Activated naive CD8-positive, alpha-beta T cell treated with anti-CD3 and anti-CD28 coated beads, Interleukin-2, amount 10 ng/mL, durations not matched to agents 7 days and 5 days (primary cell): ENCODE data around the gene C5. TPM values are rescaled to one million over a fixed set of nuclear protein-coding genes. Genes with fewer than 3 reads are reported as not detected.

Experiments used
- ATAC-seq: fragments of 150-1000 bp; cut with Tn5 transposase; one replicate; pipeline ENCODE4 v1.10.0; 2021; ENCODE audit warnings: low read depth, moderate library complexity
- POLR2A ChIA-PET: fragments of 350-600 bp; sonication (Branson Sonifier 250); formaldehyde crosslinking; loops from one replicate; lab custom pipeline; 2021; ENCODE audit warnings: antibody characterized with exemption; lab: Charles Lee
- DNase-seq: peaks from one replicate; pipeline ENCODE4 v3.0.0; 2021
- H3K27ac Mint-ChIP-seq: one replicate; pipeline ENCODE4 v1.8.0; 2022; ENCODE audit warnings: mild to moderate bottlenecking, mixed read lengths
- H3K27me3 Mint-ChIP-seq: one replicate; pipeline ENCODE4 v1.8.0; 2022; ENCODE audit warnings: mild to moderate bottlenecking, moderate library complexity, mixed read lengths
- H3K36me3 Mint-ChIP-seq: one replicate; pipeline ENCODE4 v1.8.0; 2021; ENCODE audit warnings: mild to moderate bottlenecking, mixed read lengths
- H3K4me1 Mint-ChIP-seq: one replicate; pipeline ENCODE4 v1.8.0; 2021; ENCODE audit warnings: mixed read lengths
- H3K4me3 Mint-ChIP-seq: one replicate; pipeline ENCODE4 v1.8.0; 2022; ENCODE audit warnings: mild to moderate bottlenecking, moderate library complexity, mixed read lengths
- H3K9me3 Mint-ChIP-seq: one replicate; pipeline ENCODE4 v1.8.0; 2021; ENCODE audit warnings: mixed read lengths
- total RNA-seq, 2 experiments: library from RNA; stranded (reverse); gene quantifications; one replicate each; pipeline ENCODE4 v1.2.3, GENCODE V29; 2021

Gene C5
- total RNA-seq, 2 experiments from 2014 or later, result 2.8 to 3.5 TPM

GRCh38 chr9:120922404-120923195 lies 127.5 kb downstream of the C5 start:
- H3K27me3 Mint-ChIP-seq, result no peaks in the 10 kb centered on the region
- POLR2A ChIA-PET, result interaction anchor here (0.7 to 9.1 kb wide), 14 partner anchors 9 to 76 kb away, joined by 3 to 117 read pairs (median 4); partner anchors contain the start of gene PHF19
- ATAC-seq (no peak), DNase-seq (no peak)
- H3K36me3 Mint-ChIP-seq, result peaks cover 63% of the 10 kb centered on the region
- H3K9me3 Mint-ChIP-seq, result peaks cover 3% of the 10 kb centered on the region
- peak overlapping the region; percentile 94 for H3K27ac Mint-ChIP-seq
- peaks cover 73% of the 10 kb centered on the region for H3K4me1 Mint-ChIP-seq
- peak overlapping the region; percentile 93 for H3K4me3 Mint-ChIP-seq

- H3K36me3 Mint-ChIP-seq, result peaks cover 72% of the 10 kb centered on the region
- ATAC-seq (no peak), DNase-seq (no peak)
- peaks cover 73% of the 10 kb centered on the region for H3K4me1 Mint-ChIP-seq
- H3K9me3 Mint-ChIP-seq, result peaks cover 5% of the 10 kb centered on the region
- no peaks in the 10 kb centered on the region for H3K27me3 Mint-ChIP-seq
- peak overlapping the region; percentile 94 for H3K27ac Mint-ChIP-seq
- POLR2A ChIA-PET, result interaction anchor here (0.8 to 9.1 kb wide), 11 partner anchors 10 to 76 kb away, joined by 3 to 117 read pairs (median 4); partner anchors contain the start of gene PHF19
- peak overlapping the region; percentile 93 for H3K4me3 Mint-ChIP-seq
Observed at GRCh38 chr9:120921661-120922181, 128.4 kb downstream of the C5 start.

DNA sequence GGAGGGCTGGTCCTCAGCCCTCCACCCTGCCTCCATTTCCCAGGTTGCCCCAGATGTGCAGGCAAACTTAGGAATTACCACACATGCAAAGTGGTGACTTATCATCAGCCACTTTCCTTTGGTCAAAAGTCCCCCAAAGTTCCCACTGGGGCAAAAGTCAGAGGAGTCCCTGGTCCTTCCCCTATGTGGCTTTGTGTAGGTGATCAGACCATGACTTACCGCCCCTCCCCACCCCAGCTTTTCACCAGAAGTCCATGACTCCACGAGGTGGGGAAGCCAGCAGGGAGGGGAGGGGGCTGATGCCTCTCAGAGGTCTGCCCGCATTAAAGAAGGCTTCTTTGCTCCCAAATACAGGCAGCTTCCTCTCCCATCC lies 129.3 kb downstream of the C5 start:
- POLR2A ChIA-PET, result interaction anchor here (0.8 to 9.1 kb wide), 10 partner anchors 8 to 49 kb away, joined by 3 to 117 read pairs (median 10); no protein-coding TSS in a partner anchor
- Mint-ChIP-seq H3K27me3 (no peaks in the 10 kb centered on the region), H3K27ac (peak overlapping the region; percentile 94), H3K4me3 (peak overlapping the region; percentile 93), H3K9me3 (peaks cover 5% of the 10 kb centered on the region), H3K4me1 (peaks cover 78% of the 10 kb centered on the region), H3K36me3 (peaks cover 77% of the 10 kb centered on the region)
- DNase-seq (no peak), ATAC-seq (no peak)

GRCh38 chr9:120919843-120920805 lies 130.0 kb downstream of the C5 start:
- DNase-seq (no peak), ATAC-seq (peak; percentile 24)
- peaks cover 78% of the 10 kb centered on the region for H3K4me1 Mint-ChIP-seq
- H3K9me3 Mint-ChIP-seq, result peaks cover 5% of the 10 kb centered on the region
- H3K27ac Mint-ChIP-seq, result peak overlapping the region; percentile 94
- H3K27me3 Mint-ChIP-seq, result no peaks in the 10 kb centered on the region
- peak overlapping the region; percentile 93 for H3K4me3 Mint-ChIP-seq
- POLR2A ChIA-PET, result interaction anchor here (0.6 to 9.1 kb wide), 15 partner anchors 9 to 257 kb away, joined by 3 to 117 read pairs (median 5); no protein-coding TSS in a partner anchor
- H3K36me3 Mint-ChIP-seq, result peaks cover 77% of the 10 kb centered on the region

DNA sequence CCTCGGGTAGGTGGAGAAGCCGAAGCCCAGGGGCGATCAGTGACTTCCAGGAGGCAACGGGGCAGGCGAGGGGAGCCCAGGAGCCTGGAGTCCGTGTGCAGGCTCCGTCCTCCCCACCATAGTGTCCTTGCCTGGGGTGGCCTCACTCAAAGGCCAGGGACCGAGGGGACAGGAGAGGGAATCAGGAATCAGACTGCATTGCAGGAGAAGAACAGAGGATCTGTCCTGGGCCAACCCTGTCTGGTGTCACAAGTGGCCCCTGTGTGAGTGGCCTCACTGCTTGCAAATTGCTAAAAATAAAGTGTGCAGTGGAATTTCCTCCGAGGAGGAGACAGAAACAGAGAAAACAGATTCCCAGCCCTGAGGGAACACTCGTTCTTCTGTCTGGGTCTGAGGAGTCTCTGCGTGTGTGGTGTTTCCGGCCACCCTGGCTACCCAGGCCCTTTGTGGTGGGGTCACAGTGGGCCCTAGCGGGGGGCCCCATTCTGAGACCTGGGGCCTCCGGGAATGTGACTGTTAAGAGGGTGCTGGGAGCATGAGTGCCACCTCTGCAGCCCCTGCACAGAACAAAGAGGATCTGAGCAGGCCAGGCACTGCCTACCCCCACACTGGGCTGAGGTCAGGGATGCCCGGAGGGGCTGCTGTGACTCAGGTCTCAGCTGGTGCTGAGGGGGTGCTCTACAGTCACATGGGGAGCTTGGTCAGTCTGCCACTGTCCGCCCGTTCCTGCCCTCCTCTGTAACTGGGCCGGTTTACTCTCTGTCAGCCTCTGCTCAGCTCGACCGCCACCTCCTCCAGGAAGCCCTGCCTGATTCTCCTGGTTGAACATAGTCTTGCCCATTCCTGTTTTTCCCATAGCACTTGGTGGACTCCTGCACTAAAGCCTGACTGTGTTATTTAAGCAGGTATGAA lies 130.9 kb downstream of the C5 start:
- peaks cover 76% of the 10 kb centered on the region for H3K4me1 Mint-ChIP-seq
- peak overlapping the region; percentile 93 for H3K4me3 Mint-ChIP-seq
- H3K27me3 Mint-ChIP-seq, result no peaks in the 10 kb centered on the region
- peak overlapping the region; percentile 94 for H3K27ac Mint-ChIP-seq
- DNase-seq (no peak), ATAC-seq (no peak)
- POLR2A ChIA-PET, result interaction anchor here (0.9 to 9.1 kb wide), 11 partner anchors 8 to 47 kb away, joined by 3 to 117 read pairs (median 6); no protein-coding TSS in a partner anchor
- peaks cover 75% of the 10 kb centered on the region for H3K36me3 Mint-ChIP-seq
- H3K9me3 Mint-ChIP-seq, result peaks cover 5% of the 10 kb centered on the region

GRCh38 chr9:120917929-120918762 lies 131.9 kb downstream of the C5 start:
- peak overlapping the region; percentile 75 for H3K27ac Mint-ChIP-seq
- ATAC-seq (no peak), DNase-seq (no peak)
- no peaks in the 10 kb centered on the region for H3K27me3 Mint-ChIP-seq
- peaks cover 73% of the 10 kb centered on the region for H3K4me1 Mint-ChIP-seq
- H3K4me3 Mint-ChIP-seq, result peak overlapping the region; percentile 44
- POLR2A ChIA-PET, result interaction anchor here (1.0 to 3.7 kb wide), 5 partner anchors 7 to 42 kb away, joined by 5 to 38 read pairs (median 16); partner anchors contain the start of gene TRAF1
- peaks cover 71% of the 10 kb centered on the region for H3K36me3 Mint-ChIP-seq
- peaks cover 5% of the 10 kb centered on the region for H3K9me3 Mint-ChIP-seq

- DNase-seq (no peak), ATAC-seq (no peak)
- POLR2A ChIA-PET, result interaction anchor here (1.0 to 2.9 kb wide), 9 partner anchors 9 to 41 kb away, joined by 5 to 38 read pairs (median 12); partner anchors contain the start of gene TRAF1
- H3K4me1 Mint-ChIP-seq, result peaks cover 67% of the 10 kb centered on the region
- peak overlapping the region; percentile 83 for H3K27ac Mint-ChIP-seq
- H3K9me3 Mint-ChIP-seq, result peaks cover 5% of the 10 kb centered on the region
- peaks cover 70% of the 10 kb centered on the region for H3K36me3 Mint-ChIP-seq
- H3K27me3 Mint-ChIP-seq, result no peaks in the 10 kb centered on the region
- H3K4me3 Mint-ChIP-seq, result peak overlapping the region; percentile 60
Observed at GRCh38 chr9:120916991-120917880, 132.8 kb downstream of the C5 start.

GRCh38 chr9:120916588-120916987 lies 133.5 kb downstream of the C5 start:
- no peak for DNase-seq
- H3K4me1 Mint-ChIP-seq, result peaks cover 66% of the 10 kb centered on the region
- POLR2A ChIA-PET, result interaction anchor here (0.7 to 2.9 kb wide), 11 partner anchors 9 to 39 kb away, joined by 3 to 38 read pairs (median 10); partner anchors contain the start of genes PHF19 and TRAF1
- no peaks in the 10 kb centered on the region for H3K27me3 Mint-ChIP-seq
- peak overlapping the region; percentile 83 for H3K27ac Mint-ChIP-seq
- peak overlapping the region; percentile 60 for H3K4me3 Mint-ChIP-seq
- no peak for ATAC-seq
- H3K36me3 Mint-ChIP-seq, result peaks cover 68% of the 10 kb centered on the region
- peaks cover 5% of the 10 kb centered on the region for H3K9me3 Mint-ChIP-seq

GRCh38 chr9:120915854-120916470 lies 134.1 kb downstream of the C5 start:
- Mint-ChIP-seq H3K27ac (peak overlapping the region; percentile 79), H3K36me3 (peaks cover 68% of the 10 kb centered on the region), H3K27me3 (no peaks in the 10 kb centered on the region), H3K4me3 (peak overlapping the region; percentile 47), H3K4me1 (peaks cover 64% of the 10 kb centered on the region), H3K9me3 (peaks cover 5% of the 10 kb centered on the region)
- peak; percentile 84 for ATAC-seq
- no peak for DNase-seq
- POLR2A ChIA-PET, result interaction anchor here (0.5 to 2.9 kb wide), 13 partner anchors 9 to 46 kb away, joined by 3 to 38 read pairs (median 9); partner anchors contain the start of genes PHF19 and TRAF1

GRCh38 chr9:120914953-120915352 lies 135.1 kb downstream of the C5 start:
- peaks cover 68% of the 10 kb centered on the region for H3K36me3 Mint-ChIP-seq
- H3K27me3 Mint-ChIP-seq, result no peaks in the 10 kb centered on the region
- ATAC-seq, result no peak
- no peak for DNase-seq
- POLR2A ChIA-PET, result interaction anchor here (0.6 to 2.6 kb wide), 4 partner anchors 8 to 19 kb away, joined by 3 to 19 read pairs (median 8); no protein-coding TSS in a partner anchor
- H3K4me1 Mint-ChIP-seq, result peaks cover 63% of the 10 kb centered on the region
- H3K4me3 Mint-ChIP-seq, result no peak overlapping the region
- H3K9me3 Mint-ChIP-seq, result peaks cover 5% of the 10 kb centered on the region
- H3K27ac Mint-ChIP-seq, result no peak overlapping the region
